Measurements from ENCODE around the gene EEA1. TPM values are rescaled to one million over a fixed set of nuclear protein-coding genes. Genes with fewer than 3 reads are reported as not detected.

Gene EEA1
- total RNA-seq, 2 experiments from 2014 or later, result 3.0 to 11.9 TPM

GRCh38 chr12:92914170-92914569 lies 14.9 kb downstream of the EEA1 start:
- H3K9me3 ChIP-seq (ENCODE audit: low read length), result no peaks in the 10 kb centered on the region; the same call in 1 of the 2 replicates
- H3K9me2 ChIP-seq (ENCODE audit: insufficient read depth, low read length), result no peaks in the 10 kb centered on the region
- no peak for DNase-seq (ENCODE audit: low spot score)
- ChIA-PET CTCF (ENCODE audit: unreplicated experiment) (no interaction called here), POLR2A (no interaction called here)
- H3K4me1 ChIP-seq (ENCODE audit: insufficient read depth, low read length, poor library complexity, severe bottlenecking), result no peaks in the 10 kb centered on the region
- no peak overlapping the region for H2AFZ ChIP-seq (ENCODE audit: low read length)
- no peaks in the 10 kb centered on the region for H4K20me1 ChIP-seq (ENCODE audit: insufficient read depth, low read length)
- H3K27ac ChIP-seq (ENCODE audit: low read depth, low read length, poor library complexity, severe bottlenecking), result no peak overlapping the region
- TF ChIP-seq CTCF (conservative IDR thresholded peaks at IDR 0.05; ENCODE audit: low read length), result no peak
- no peak for TF ChIP-seq EZH2phosphoT487 (IDR thresholded peaks at IDR 0.05; ENCODE audit: borderline replicate concordance, low read depth, low read length)
- H3K36me3 ChIP-seq (ENCODE audit: insufficient read depth, low read length), result no peaks in the 10 kb centered on the region; the same call in 1 of the 2 replicates
- no peak overlapping the region for H3K4me2 ChIP-seq (ENCODE audit: low read length)
- peaks cover 4% of the 10 kb centered on the region; the same call in 1 of the 2 replicates for H3K79me2 ChIP-seq (ENCODE audit: insufficient read depth, low read depth, low read length)
- BruUV-seq (replicated peaks), result no TSS peak
- intact Hi-C loops (cut with micrococcal nuclease; ENCODE audit: unreplicated experiment), result no loop called here
- H3K4me3 ChIP-seq (ENCODE audit: low read depth, low read length, poor library complexity, severe bottlenecking), result no peak overlapping the region

- POLR2A ChIA-PET, result interaction anchor here (0.7 kb wide), 1 partner anchor 175 kb away, joined by 3 read pairs; no protein-coding TSS in a partner anchor
- CTCF ChIA-PET (ENCODE audit: unreplicated experiment), result no interaction called here
Observed at GRCh38 chr12:92912672-92913071, 16.4 kb downstream of the EEA1 start.

More at GRCh38 chr12:92912672-92913071, 16.4 kb downstream of the EEA1 start:
- Histone ChIP-seq H3K79me2 (ENCODE audit: insufficient read depth, low read depth, low read length) (peaks cover 14% of the 10 kb centered on the region; the same call in 1 of the 2 replicates), H2AFZ (ENCODE audit: low read length) (no peak overlapping the region), H3K27ac (ENCODE audit: low read depth, low read length, poor library complexity, severe bottlenecking) (no peak overlapping the region), H4K20me1 (ENCODE audit: insufficient read depth, low read length) (no peaks in the 10 kb centered on the region), H3K4me1 (ENCODE audit: insufficient read depth, low read length, poor library complexity, severe bottlenecking) (no peaks in the 10 kb centered on the region), H3K36me3 (ENCODE audit: insufficient read depth, low read length) (no peaks in the 10 kb centered on the region; the same call in 1 of the 2 replicates), H3K4me2 (ENCODE audit: low read length) (no peak overlapping the region), H3K9me3 (ENCODE audit: low read length) (peaks cover 3% of the 10 kb centered on the region; the same call in 1 of the 2 replicates), H3K4me3 (ENCODE audit: low read depth, low read length, poor library complexity, severe bottlenecking) (no peak overlapping the region), H3K9me2 (ENCODE audit: insufficient read depth, low read length) (no peaks in the 10 kb centered on the region)
- intact Hi-C loops (cut with micrococcal nuclease; ENCODE audit: unreplicated experiment), result no loop called here
- DNase-seq (ENCODE audit: low spot score), result no peak
- no TSS peak for BruUV-seq (replicated peaks)
- TF ChIP-seq CTCF (conservative IDR thresholded peaks at IDR 0.05; ENCODE audit: low read length), result no peak
- no peak for TF ChIP-seq EZH2phosphoT487 (IDR thresholded peaks at IDR 0.05; ENCODE audit: borderline replicate concordance, low read depth, low read length)
